Measurements from ENCODE around the gene GRAP2.
"Not testable (repeated sequence)": the region's sequence is repeated elsewhere in the genome, so short reads cannot be mapped to it uniquely, and the experiment has no call there.

GRCh38 chr22:39992894-39993293, 92.0 kb downstream of the GRAP2 start:
- not testable (repeated sequence) for TF ChIP-seq POLR2A (IDR thresholded peaks at IDR 0.05)
- TF ChIP-seq, protein P1, sequence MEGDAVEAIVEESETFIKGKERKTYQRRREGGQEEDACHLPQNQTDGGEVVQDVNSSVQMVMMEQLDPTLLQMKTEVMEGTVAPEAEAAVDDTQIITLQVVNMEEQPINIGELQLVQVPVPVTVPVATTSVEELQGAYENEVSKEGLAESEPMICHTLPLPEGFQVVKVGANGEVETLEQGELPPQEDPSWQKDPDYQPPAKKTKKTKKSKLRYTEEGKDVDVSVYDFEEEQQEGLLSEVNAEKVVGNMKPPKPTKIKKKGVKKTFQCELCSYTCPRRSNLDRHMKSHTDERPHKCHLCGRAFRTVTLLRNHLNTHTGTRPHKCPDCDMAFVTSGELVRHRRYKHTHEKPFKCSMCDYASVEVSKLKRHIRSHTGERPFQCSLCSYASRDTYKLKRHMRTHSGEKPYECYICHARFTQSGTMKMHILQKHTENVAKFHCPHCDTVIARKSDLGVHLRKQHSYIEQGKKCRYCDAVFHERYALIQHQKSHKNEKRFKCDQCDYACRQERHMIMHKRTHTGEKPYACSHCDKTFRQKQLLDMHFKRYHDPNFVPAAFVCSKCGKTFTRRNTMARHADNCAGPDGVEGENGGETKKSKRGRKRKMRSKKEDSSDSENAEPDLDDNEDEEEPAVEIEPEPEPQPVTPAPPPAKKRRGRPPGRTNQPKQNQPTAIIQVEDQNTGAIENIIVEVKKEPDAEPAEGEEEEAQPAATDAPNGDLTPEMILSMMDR (IDR thresholded peaks at IDR 0.05) = not testable (repeated sequence)
